HEK293 (cell line): ENCODE results near the gene ZNF710.
A peak's percentile ranks its signal among the peaks of the same experiment; 100 is the strongest.

Experiments
- CTCF ChIA-PET: fragments of 350-600 bp; formaldehyde crosslinking; extraction: SDS; loops from one replicate; lab custom pipeline; 2021; ENCODE audit warnings: antibody characterized with exemption; lab: Yijun Ruan, JAX
- POLR2A ChIA-PET: fragments of 300-600 bp; formaldehyde crosslinking; extraction: SDS; loops from one replicate; lab custom pipeline; 2020; ENCODE audit warnings: antibody characterized with exemption, inconsistent platforms; lab: Yijun Ruan, JAX
- H3K27ac ChIP-seq: fragments of 200-500 bp; sonication (Bioruptor generic); 2 replicates; pipeline ENCODE4 v1.5.1; 2014; ENCODE audit warnings: low read depth, low read length, control low read depth, inconsistent platforms; ENCODE audit errors: extremely low read depth
- H3K36me3 ChIP-seq, 2 experiments: fragments of 200-500 bp in 1 of 2; sonication (Bioruptor generic) in 1 of 2; 1 replicate in 1 of 2; 2 replicates in 1 of 2; pipeline ENCODE4 v1.5.1; 2014 to 2017; ENCODE audit warnings: inconsistent platforms in 2 of 2, low read length in 2 of 2; ENCODE audit not compliant: control insufficient read depth in 2 of 2, insufficient read depth in 1 of 2
- H3K4me1 ChIP-seq: fragments of 200-500 bp; sonication (Bioruptor generic); 2 replicates; pipeline ENCODE4 v1.5.1; 2014; ENCODE audit warnings: mild to moderate bottlenecking, low read length, inconsistent platforms; ENCODE audit not compliant: control insufficient read depth, insufficient read depth
- H3K4me3 ChIP-seq: 2 replicates; pipeline ENCODE4 v1.5.1; 2011; ENCODE audit warnings: low read depth, mild to moderate bottlenecking, control low read depth, low read length, moderate library complexity
- H3K9me3 ChIP-seq: fragments of 200-500 bp; sonication (Bioruptor generic); 2 replicates; pipeline ENCODE4 v1.5.1; 2014; ENCODE audit warnings: low read depth, low read length, inconsistent platforms; ENCODE audit not compliant: control insufficient read depth, insufficient read depth
- GLI2 ChIP-seq: fragments of 450-650 bp; formaldehyde crosslinking; IDR thresholded peaks from 2 replicates; pipeline ENCODE4; 2017; ENCODE audit warnings: missing biosample characterization, missing genetic modification characterization, low read depth, borderline replicate concordance
- GLIS2 ChIP-seq: fragments of 450-650 bp; formaldehyde crosslinking; IDR thresholded peaks from 2 replicates; pipeline ENCODE4 v1.5.1; 2016; ENCODE audit warnings: missing biosample characterization, missing genetic modification characterization
- HOXC10 ChIP-seq: sonication (generic); formaldehyde crosslinking; IDR thresholded peaks from 2 replicates; pipeline ENCODE4 v1.8.1; 2023; ENCODE audit warnings: mild to moderate bottlenecking, missing genetic modification reagents
- KLF7 ChIP-seq: fragments of 450-650 bp; formaldehyde crosslinking; IDR thresholded peaks from 2 replicates; pipeline ENCODE4 v1.5.1; 2016; ENCODE audit warnings: missing biosample characterization, missing genetic modification characterization, borderline replicate concordance
- RBAK ChIP-seq: fragments of 450-650 bp; formaldehyde crosslinking; IDR thresholded peaks from 2 replicates; pipeline ENCODE4 v1.5.1; 2016; ENCODE audit warnings: missing biosample characterization, missing genetic modification characterization
- SP3 ChIP-seq: fragments of 450-650 bp; formaldehyde crosslinking; IDR thresholded peaks from 2 replicates; pipeline ENCODE4 v1.5.1; 2016; ENCODE audit warnings: missing biosample characterization, missing genetic modification characterization
- ZBTB17 ChIP-seq: fragments of 450-650 bp; formaldehyde crosslinking; IDR thresholded peaks from 2 replicates; pipeline ENCODE4 v1.5.1; 2016; ENCODE audit warnings: missing biosample characterization, missing genetic modification characterization
- ZBTB20 ChIP-seq: fragments of 450-650 bp; formaldehyde crosslinking; IDR thresholded peaks from 2 replicates; pipeline ENCODE4 v1.5.1; 2016; ENCODE audit warnings: missing biosample characterization, missing genetic modification characterization
- ZFHX2 ChIP-seq: fragments of 450-650 bp; formaldehyde crosslinking; conservative IDR thresholded peaks from 2 replicates; pipeline ENCODE4 v1.5.1; 2016; ENCODE audit warnings: missing biosample characterization, missing genetic modification characterization
- ZNF121 ChIP-seq: fragments of 450-650 bp; formaldehyde crosslinking; IDR thresholded peaks from 2 replicates; pipeline ENCODE4 v1.5.1; 2016; ENCODE audit warnings: missing biosample characterization, missing genetic modification characterization
- ZNF132 ChIP-seq: fragments of 450-650 bp; formaldehyde crosslinking; IDR thresholded peaks from 2 replicates; pipeline ENCODE4 v1.5.1; 2017; ENCODE audit warnings: missing biosample characterization, missing genetic modification characterization, borderline replicate concordance
- ZNF157 ChIP-seq: fragments of 450-650 bp; formaldehyde crosslinking; IDR thresholded peaks from 2 replicates; pipeline ENCODE4 v1.5.1; 2016; ENCODE audit warnings: missing biosample characterization, missing genetic modification characterization
- ZNF175 ChIP-seq: fragments of 450-650 bp; formaldehyde crosslinking; IDR thresholded peaks from 2 replicates; pipeline ENCODE4 v1.5.1; 2016; ENCODE audit warnings: missing biosample characterization, missing genetic modification characterization
- ZNF2 ChIP-seq: fragments of 450-650 bp; formaldehyde crosslinking; IDR thresholded peaks from 2 replicates; pipeline ENCODE4 v1.5.1; 2016; ENCODE audit warnings: missing biosample characterization, missing genetic modification characterization
- ZNF23 ChIP-seq: fragments of 450-650 bp; formaldehyde crosslinking; IDR thresholded peaks from 2 replicates; pipeline ENCODE4 v1.5.1; 2016; ENCODE audit warnings: missing biosample characterization, missing genetic modification characterization, borderline replicate concordance
- ZNF324 ChIP-seq: fragments of 450-650 bp; formaldehyde crosslinking; IDR thresholded peaks from 2 replicates; pipeline ENCODE4 v1.5.1; 2016; ENCODE audit warnings: missing biosample characterization, missing genetic modification characterization
- ZNF341 ChIP-seq: fragments of 450-650 bp; formaldehyde crosslinking; IDR thresholded peaks from 2 replicates; pipeline ENCODE4; 2016; ENCODE audit warnings: low read depth, missing biosample characterization, missing genetic modification characterization
- ZNF514 ChIP-seq: fragments of 450-650 bp; formaldehyde crosslinking; IDR thresholded peaks from 2 replicates; pipeline ENCODE4 v1.5.1; 2016; ENCODE audit warnings: missing biosample characterization, missing genetic modification characterization
- ZNF555 ChIP-seq: fragments of 450-650 bp; formaldehyde crosslinking; conservative IDR thresholded peaks from 2 replicates; pipeline ENCODE4 v1.5.1; 2017; ENCODE audit warnings: missing biosample characterization, mild to moderate bottlenecking, missing genetic modification characterization, inconsistent platforms
- ZNF629 ChIP-seq: fragments of 450-650 bp; formaldehyde crosslinking; IDR thresholded peaks from 2 replicates; pipeline ENCODE4 v1.5.1; 2017; ENCODE audit warnings: missing biosample characterization, missing genetic modification characterization
- ZNF701 ChIP-seq: fragments of 450-650 bp; formaldehyde crosslinking; IDR thresholded peaks from 2 replicates; pipeline ENCODE4 v1.5.1; 2016; ENCODE audit warnings: missing biosample characterization, missing genetic modification characterization
- ZNF837 ChIP-seq: fragments of 450-650 bp; formaldehyde crosslinking; IDR thresholded peaks from 2 replicates; pipeline ENCODE4 v1.5.1; 2016; ENCODE audit warnings: missing biosample characterization, missing genetic modification characterization
- ZSCAN23 ChIP-seq: fragments of 450-650 bp; formaldehyde crosslinking; IDR thresholded peaks from 2 replicates; pipeline ENCODE4 v1.5.1; 2016; ENCODE audit warnings: missing biosample characterization, missing genetic modification characterization
- ZXDB ChIP-seq: fragments of 450-650 bp; formaldehyde crosslinking; IDR thresholded peaks from 2 replicates; pipeline ENCODE4 v1.5.1; 2016; ENCODE audit warnings: missing biosample characterization, missing genetic modification characterization
- TF ChIP-seq, protein P1 (sequence below): fragments of 450-650 bp; formaldehyde crosslinking; IDR thresholded peaks from 2 replicates; pipeline ENCODE4 v1.5.1; 2016; ENCODE audit warnings: missing biosample characterization, missing genetic modification characterization
- TF ChIP-seq, protein P2 (sequence below): fragments of 450-650 bp; formaldehyde crosslinking; IDR thresholded peaks from 2 replicates; pipeline ENCODE4 v1.5.0; 2017; ENCODE audit warnings: missing biosample characterization, missing genetic modification characterization, borderline replicate concordance
- TF ChIP-seq, protein P3 (sequence below): fragments of 450-650 bp; formaldehyde crosslinking; IDR thresholded peaks from 2 replicates; pipeline ENCODE4 v1.5.1; 2016; ENCODE audit warnings: missing biosample characterization, missing genetic modification characterization, low read depth

The ZNF710 gene

DNA sequence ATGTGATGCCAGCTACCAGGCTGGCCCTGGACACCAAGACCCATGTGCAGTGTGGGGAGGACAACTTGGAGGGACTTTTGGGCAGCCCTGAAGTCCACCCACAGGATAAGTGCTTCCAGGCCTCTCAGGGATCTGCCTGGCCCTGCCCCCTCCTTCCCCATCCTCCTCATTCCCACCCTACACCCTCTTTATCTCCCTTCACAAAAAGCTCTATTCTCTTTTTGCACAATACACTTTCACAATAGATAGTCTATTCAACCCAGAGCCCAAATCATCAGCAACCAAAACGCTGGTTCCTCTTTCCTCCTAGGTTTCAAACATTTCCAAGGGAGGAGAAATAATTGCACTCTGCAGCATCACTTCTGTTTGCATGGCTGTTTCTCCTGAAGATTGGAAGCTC is 7.8 kb upstream of the ZNF710 start:
- no peak overlapping the region for H3K27ac ChIP-seq
- H3K4me1 ChIP-seq: peaks cover 3% of the 10 kb centered on the region; the same call in 1 of the 2 replicates
- H3K4me3 ChIP-seq: no peak overlapping the region
- no peaks in the 10 kb centered on the region for H3K9me3 ChIP-seq
- no peaks in the 10 kb centered on the region for H3K36me3 ChIP-seq
- TF ChIP-seq GLI2 (tag by site-specific recombination): no peak
- no peak for TF ChIP-seq ZSCAN23 (tag by site-specific recombination)
- TF ChIP-seq, protein P1, sequence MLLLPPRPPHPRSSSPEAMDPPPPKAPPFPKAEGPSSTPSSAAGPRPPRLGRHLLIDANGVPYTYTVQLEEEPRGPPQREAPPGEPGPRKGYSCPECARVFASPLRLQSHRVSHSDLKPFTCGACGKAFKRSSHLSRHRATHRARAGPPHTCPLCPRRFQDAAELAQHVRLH (tag by site-specific recombination): no peak
- TF ChIP-seq ZNF175 (tag by site-specific recombination): no peak
- TF ChIP-seq ZNF341: no peak
- no peak for TF ChIP-seq ZNF132 (tag by site-specific recombination)
- TF ChIP-seq ZNF555: no peak
- no peak for TF ChIP-seq ZNF324
- TF ChIP-seq ZNF157 (tag by site-specific recombination): no peak
- TF ChIP-seq ZNF2 (tag by site-specific recombination): no peak
- TF ChIP-seq GLIS2 (tag by site-specific recombination): no peak
- TF ChIP-seq, protein P2, sequence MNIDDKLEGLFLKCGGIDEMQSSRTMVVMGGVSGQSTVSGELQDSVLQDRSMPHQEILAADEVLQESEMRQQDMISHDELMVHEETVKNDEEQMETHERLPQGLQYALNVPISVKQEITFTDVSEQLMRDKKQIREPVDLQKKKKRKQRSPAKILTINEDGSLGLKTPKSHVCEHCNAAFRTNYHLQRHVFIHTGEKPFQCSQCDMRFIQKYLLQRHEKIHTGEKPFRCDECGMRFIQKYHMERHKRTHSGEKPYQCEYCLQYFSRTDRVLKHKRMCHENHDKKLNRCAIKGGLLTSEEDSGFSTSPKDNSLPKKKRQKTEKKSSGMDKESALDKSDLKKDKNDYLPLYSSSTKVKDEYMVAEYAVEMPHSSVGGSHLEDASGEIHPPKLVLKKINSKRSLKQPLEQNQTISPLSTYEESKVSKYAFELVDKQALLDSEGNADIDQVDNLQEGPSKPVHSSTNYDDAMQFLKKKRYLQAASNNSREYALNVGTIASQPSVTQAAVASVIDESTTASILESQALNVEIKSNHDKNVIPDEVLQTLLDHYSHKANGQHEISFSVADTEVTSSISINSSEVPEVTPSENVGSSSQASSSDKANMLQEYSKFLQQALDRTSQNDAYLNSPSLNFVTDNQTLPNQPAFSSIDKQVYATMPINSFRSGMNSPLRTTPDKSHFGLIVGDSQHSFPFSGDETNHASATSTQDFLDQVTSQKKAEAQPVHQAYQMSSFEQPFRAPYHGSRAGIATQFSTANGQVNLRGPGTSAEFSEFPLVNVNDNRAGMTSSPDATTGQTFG (tag by site-specific recombination): no peak
- TF ChIP-seq ZXDB (tag by site-specific recombination): no peak
- TF ChIP-seq, all 188 proteins: peak for 0
- ChIA-PET CTCF (interaction anchor here (0.7 kb wide), 1 partner anchor 17 kb away, joined by 5 read pairs; no protein-coding TSS in a partner anchor), POLR2A (no interaction called here)

DNA sequence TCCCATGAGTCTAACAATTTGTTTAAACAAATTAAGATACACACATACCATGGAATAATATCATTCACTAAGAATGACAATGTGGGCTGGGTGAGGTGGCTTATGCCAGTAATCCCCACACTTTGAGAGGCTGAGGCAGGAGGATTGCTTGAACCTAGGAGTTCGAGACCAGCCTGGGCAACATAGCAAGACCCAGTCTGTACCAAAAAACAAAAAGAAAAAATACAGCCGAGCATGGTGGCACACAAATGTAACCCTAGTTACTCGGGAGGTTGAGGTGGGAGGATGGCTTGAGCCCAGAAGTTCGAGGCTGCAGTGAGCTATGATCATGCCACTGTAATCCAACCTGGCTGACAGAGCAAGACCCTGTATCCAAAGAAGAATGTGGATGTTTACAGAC is 4.0 kb upstream of the ZNF710 start:
- no peak overlapping the region for H3K27ac ChIP-seq
- ChIA-PET POLR2A (no interaction called here), CTCF (interaction anchor here (0.6 to 4.3 kb wide), 5 partner anchors 11 to 957 kb away, joined by 3 to 18 read pairs (median 4); partner anchors contain the start of gene RCCD1)
- no peak overlapping the region for H3K4me3 ChIP-seq
- TF ChIP-seq ZNF121 (tag by site-specific recombination) (peak; percentile 67; the same call in 1 of the 2 replicates), ZNF701 (tag by site-specific recombination) (no peak), HOXC10 (no peak), SP3 (tag by site-specific recombination) (no peak), RBAK (tag by site-specific recombination) (no peak), ZNF837 (no peak)
- no peaks in the 10 kb centered on the region for H3K36me3 ChIP-seq
- peaks cover 7% of the 10 kb centered on the region for H3K4me1 ChIP-seq
- no peaks in the 10 kb centered on the region for H3K9me3 ChIP-seq

DNA sequence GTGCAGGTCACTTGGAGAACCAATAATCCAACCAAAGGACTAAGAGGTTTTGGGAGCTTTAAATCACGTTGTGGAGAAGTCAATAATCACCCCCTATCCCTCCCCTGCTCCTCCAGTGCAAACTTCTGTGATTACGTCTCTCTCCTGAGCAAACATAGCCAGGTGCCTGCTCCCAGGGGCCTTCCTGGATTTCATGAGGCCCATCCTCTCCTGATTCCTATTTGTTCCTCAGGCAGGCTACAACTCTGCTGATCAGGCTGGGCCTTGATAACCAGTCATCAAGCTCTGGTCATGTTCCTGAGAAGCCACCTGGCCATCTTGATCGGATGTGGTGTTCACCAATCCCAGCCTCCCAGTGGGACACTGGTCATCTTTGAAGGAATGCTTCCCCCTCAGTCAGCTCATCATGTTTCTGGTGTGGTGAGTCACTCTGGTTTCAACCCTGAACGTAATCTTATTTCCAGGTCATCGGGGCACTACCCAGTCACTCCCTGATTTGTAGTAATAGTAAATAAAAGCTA is 2.9 kb upstream of the ZNF710 start:
- H3K27ac ChIP-seq: no peak overlapping the region
- H3K36me3 ChIP-seq: no peaks in the 10 kb centered on the region
- CTCF ChIA-PET: interaction anchor here (0.5 to 4.3 kb wide), 6 partner anchors 24 to 503 kb away, joined by 3 to 18 read pairs (median 4); no protein-coding TSS in a partner anchor
- peaks cover 10% of the 10 kb centered on the region for H3K4me1 ChIP-seq
- no peaks in the 10 kb centered on the region for H3K9me3 ChIP-seq
- POLR2A ChIA-PET: interaction anchor here (1.1 to 1.6 kb wide), 2 partner anchors 85 to 104 kb away, joined by 3 to 6 read pairs; partner anchors contain the start of genes AP3S2 and ARPIN
- no peak overlapping the region for H3K4me3 ChIP-seq
- TF ChIP-seq ZFHX2 (no peak), ZBTB20 (tag by site-specific recombination) (peak; percentile 33; the same call in 1 of the 2 replicates), ZNF23 (no peak), KLF7 (tag by site-specific recombination) (no peak), ZBTB17 (tag by site-specific recombination) (peak; percentile 16; the same call in 1 of the 2 replicates), ZNF629 (tag by site-specific recombination) (0 out of 2 replicates have a peak, but pooled peaks have one; percentile 9), ZNF514 (tag by site-specific recombination) (no peak)
- TF ChIP-seq, protein P3, sequence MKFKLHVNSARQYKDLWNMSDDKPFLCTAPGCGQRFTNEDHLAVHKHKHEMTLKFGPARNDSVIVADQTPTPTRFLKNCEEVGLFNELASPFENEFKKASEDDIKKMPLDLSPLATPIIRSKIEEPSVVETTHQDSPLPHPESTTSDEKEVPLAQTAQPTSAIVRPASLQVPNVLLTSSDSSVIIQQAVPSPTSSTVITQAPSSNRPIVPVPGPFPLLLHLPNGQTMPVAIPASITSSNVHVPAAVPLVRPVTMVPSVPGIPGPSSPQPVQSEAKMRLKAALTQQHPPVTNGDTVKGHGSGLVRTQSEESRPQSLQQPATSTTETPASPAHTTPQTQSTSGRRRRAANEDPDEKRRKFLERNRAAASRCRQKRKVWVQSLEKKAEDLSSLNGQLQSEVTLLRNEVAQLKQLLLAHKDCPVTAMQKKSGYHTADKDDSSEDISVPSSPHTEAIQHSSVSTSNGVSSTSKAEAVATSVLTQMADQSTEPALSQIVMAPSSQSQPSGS (tag by site-specific recombination): no peak
- TF ChIP-seq, protein P2 (tag by site-specific recombination): no peak
